GM12801 (cell line): ENCODE measurements around the gene PTOV1.

Experiments used
- CTCF ChIP-seq: IDR thresholded peaks from one replicate; pipeline ENCODE4 v1.5.1; 2011; ENCODE audit warnings: control low read depth; ENCODE audit not compliant: insufficient read length; ENCODE audit errors: extremely low read depth

Gene PTOV1

DNA sequence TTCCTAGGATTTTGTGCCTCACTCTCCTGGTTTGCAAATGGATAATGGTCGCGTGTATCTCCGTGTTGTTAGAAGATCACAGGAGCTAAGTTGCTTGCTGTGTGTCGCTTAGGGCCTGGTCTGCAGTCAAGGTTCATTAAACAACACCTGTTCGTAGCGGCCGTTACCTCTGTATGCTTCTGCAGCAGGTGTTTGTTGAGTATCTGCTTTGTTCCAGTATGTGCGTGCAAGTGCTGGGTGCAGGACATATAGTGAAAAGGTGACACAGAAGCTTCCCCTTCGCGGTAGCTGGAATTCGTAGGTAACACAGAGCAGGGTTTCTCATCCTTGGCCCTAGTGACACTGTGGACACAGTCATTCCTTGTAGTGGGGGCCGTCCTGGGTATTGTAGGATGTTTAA is 27.5 kb upstream of the PTOV1 start:
- TF ChIP-seq CTCF: no peak

DNA sequence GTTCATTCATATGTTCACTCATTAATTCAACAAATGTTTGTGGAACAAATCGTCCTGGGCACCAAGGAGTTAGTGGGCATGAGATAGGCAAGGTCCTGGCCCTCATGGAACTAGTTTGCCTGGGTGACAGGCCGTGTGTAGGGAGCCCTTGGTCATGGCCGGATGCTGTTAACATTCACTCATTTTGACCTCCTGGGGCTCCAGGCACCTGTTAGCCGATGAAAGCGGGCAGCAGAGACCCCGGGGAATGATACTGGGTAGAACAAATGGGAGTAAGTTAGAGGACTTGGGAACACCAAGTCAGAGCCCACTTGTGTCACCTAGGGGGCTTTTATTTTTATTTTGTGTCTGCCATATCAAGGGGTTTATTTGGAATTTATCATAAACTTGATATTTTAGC is 26.3 kb upstream of the PTOV1 start:
- TF ChIP-seq CTCF: no peak

- no peak for TF ChIP-seq CTCF
Measured at GRCh38 chr19:49827034-49827433, 23.9 kb upstream of the PTOV1 start.

DNA sequence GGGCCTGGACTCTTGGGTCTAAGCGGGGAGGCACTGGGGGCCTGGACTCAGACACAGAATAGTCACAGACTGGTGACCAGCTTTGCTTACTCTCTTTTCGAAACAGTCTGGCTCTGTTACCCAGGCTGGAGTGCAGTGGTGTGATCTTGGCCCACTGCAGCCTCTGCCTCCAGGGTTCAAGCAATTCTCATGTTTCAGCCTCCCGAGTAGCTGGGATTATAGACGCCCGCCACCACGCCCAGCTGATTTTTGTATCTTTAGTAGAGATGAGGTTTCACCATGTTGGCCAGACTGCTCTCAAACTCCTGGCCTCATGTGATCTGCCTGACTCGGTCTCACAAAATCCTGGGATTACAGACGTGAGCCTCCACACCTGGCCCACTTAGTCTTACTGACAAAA is 21.8 kb upstream of the PTOV1 start:
- no peak for TF ChIP-seq CTCF

DNA sequence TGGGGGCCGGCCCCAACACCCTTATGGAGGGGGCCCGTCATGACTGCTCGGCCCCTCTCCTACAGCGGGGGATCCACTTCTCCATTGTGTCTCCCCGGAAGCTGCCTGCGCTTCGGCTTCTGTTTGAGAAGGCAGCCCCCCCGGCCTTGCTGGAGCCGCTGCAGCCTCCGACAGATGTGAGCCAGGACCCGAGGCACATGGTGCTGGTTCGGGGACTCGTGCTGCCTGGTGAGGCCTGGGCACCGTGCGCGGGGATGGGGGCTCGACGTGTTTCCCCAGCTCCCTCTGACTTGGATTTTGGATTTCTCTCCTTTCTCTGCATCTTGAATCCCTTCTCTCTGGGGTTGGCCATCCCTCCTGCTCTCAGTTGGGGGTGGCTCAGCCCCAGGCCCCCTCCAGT is 21.2 kb upstream of the PTOV1 start:
- TF ChIP-seq CTCF: no peak

GRCh38 chr19:49830766-49831165 is 20.2 kb upstream of the PTOV1 start:
- no peak for TF ChIP-seq CTCF

DNA sequence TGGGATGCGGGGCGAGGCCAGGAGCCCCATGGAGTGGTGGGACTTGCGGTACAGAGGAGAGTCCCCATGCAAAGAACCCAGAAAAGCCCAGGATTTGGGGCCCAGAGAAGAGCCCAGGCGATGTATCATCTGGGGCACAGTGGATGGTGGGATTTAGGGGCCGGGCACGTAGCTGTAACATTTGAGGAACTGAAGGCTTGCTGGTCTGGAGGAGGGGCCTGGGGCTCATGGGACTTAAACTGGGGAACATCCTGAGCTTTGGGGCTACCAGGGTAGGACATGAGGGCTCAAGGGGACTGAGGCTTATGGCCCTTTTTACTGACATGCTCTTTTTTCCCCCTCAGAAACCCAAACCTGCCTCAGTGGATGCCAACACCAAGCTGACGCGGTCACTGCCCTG is 19.4 kb upstream of the PTOV1 start:
- TF ChIP-seq CTCF: no peak

GRCh38 chr19:49832556-49832955 is 18.4 kb upstream of the PTOV1 start:
- no peak for TF ChIP-seq CTCF
